Kidney capillary endothelial cell (primary cell): ENCODE measurements around the gene ESR1.
"Not testable (repeated sequence)": the region's sequence is repeated elsewhere in the genome, so short reads cannot be mapped to it uniquely, and the experiment has no call there.

ENCODE experiments used
- DNase-seq: peaks from one replicate; pipeline ENCODE4 v3.0.0-alpha.2; 2018; ENCODE audit warnings: low spot score

ESR1 gene

GRCh38 chr6:152135755-152136448, 328.4 kb downstream of the ESR1 start:
- DNase-seq: no peak

GRCh38 chr6:152136449-152136825, 329.0 kb downstream of the ESR1 start:
- DNase-seq: no peak

GRCh38 chr6:152138344-152138743, 330.9 kb downstream of the ESR1 start:
- DNase-seq: not testable (repeated sequence)

- DNase-seq: no peak
These were observed 334.6 kb downstream of the ESR1 start for GRCh38 chr6:152142105-152142504.

GRCh38 chr6:152143359-152143758, 335.9 kb downstream of the ESR1 start:
- DNase-seq: no peak

- no peak for DNase-seq
These were observed 338.9 kb downstream of the ESR1 start for GRCh38 chr6:152146385-152146784.

GRCh38 chr6:152147269-152147668, 339.8 kb downstream of the ESR1 start:
- DNase-seq: no peak

- no peak for DNase-seq
These were observed 340.9 kb downstream of the ESR1 start for GRCh38 chr6:152148412-152148811.

- no peak for DNase-seq
These were observed 342.7 kb downstream of the ESR1 start for GRCh38 chr6:152150196-152150595.

- no peak for DNase-seq
These were observed 344.4 kb downstream of the ESR1 start for GRCh38 chr6:152151920-152152319.

- DNase-seq: no peak
These were observed 347.3 kb downstream of the ESR1 start for GRCh38 chr6:152154559-152155356.

- no peak for DNase-seq
These were observed 348.3 kb downstream of the ESR1 start for GRCh38 chr6:152155792-152156191.

GRCh38 chr6:152160346-152160745, 352.9 kb downstream of the ESR1 start:
- no peak for DNase-seq

GRCh38 chr6:152161501-152161900, 354.0 kb downstream of the ESR1 start:
- DNase-seq: no peak

GRCh38 chr6:152164957-152165356, 357.5 kb downstream of the ESR1 start:
- no peak for DNase-seq

GRCh38 chr6:152166497-152166896, 359.0 kb downstream of the ESR1 start:
- DNase-seq: no peak

- no peak for DNase-seq
These were observed 359.4 kb downstream of the ESR1 start for GRCh38 chr6:152166897-152167296.

- no peak for DNase-seq
These were observed 360.4 kb downstream of the ESR1 start for GRCh38 chr6:152167641-152168603.

- no peak for DNase-seq
These were observed 362.8 kb downstream of the ESR1 start for GRCh38 chr6:152170313-152170701.

- no peak for DNase-seq
These were observed 363.5 kb downstream of the ESR1 start for GRCh38 chr6:152170702-152171667.

GRCh38 chr6:152173321-152173720, 365.8 kb downstream of the ESR1 start:
- no peak for DNase-seq
